Progenitor cell of endocrine pancreas (in vitro differentiated cells): ENCODE results near the gene HK3. TPM values are rescaled to one million over a fixed set of nuclear protein-coding genes. Genes with fewer than 3 reads are reported as not detected.
A peak's percentile ranks its signal among the peaks of the same experiment; 100 is the strongest.

Experiments used
- DNase-seq: peaks from one replicate; pipeline ENCODE4 v3.0.0; 2021; ENCODE audit warnings: low spot score; ENCODE audit not compliant: unreplicated experiment
- H3K27ac Mint-ChIP-seq: 2 replicates; pipeline ENCODE4 v1.8.0; 2021; ENCODE audit warnings: mild to moderate bottlenecking, moderate library complexity, mixed read lengths
- H3K27me3 Mint-ChIP-seq: 2 replicates; pipeline ENCODE4 v1.8.0; 2021; ENCODE audit warnings: mixed read lengths
- H3K36me3 Mint-ChIP-seq: 2 replicates; pipeline ENCODE4 v1.8.0; 2022; ENCODE audit warnings: mixed read lengths; ENCODE audit not compliant: insufficient read depth
- H3K4me1 Mint-ChIP-seq: 2 replicates; pipeline ENCODE4 v1.8.0; 2021; ENCODE audit warnings: low read depth, mixed read lengths
- H3K4me3 Mint-ChIP-seq: 2 replicates; pipeline ENCODE4 v1.8.0; 2021; ENCODE audit warnings: low read depth, mild to moderate bottlenecking, moderate library complexity, mixed read lengths
- H3K9me3 Mint-ChIP-seq: 2 replicates; pipeline ENCODE4 v1.8.0; 2021; ENCODE audit warnings: low read depth, mixed read lengths
- CTCF ChIP-seq: fragments of 200-600 bp; sonication (generic); IDR thresholded peaks from one replicate; pipeline ENCODE4 v1.5.0; 2021; ENCODE audit warnings: antibody characterized with exemption, mild to moderate bottlenecking; ENCODE audit not compliant: unreplicated experiment
- total RNA-seq: library from RNA; stranded (reverse); gene quantifications from 2 replicates; pipeline ENCODE4 v1.2.1, GENCODE V29; 2021

Gene HK3
- total RNA-seq, 1 donor from 2014 or later, result not detected

GRCh38 chr5:176891331-176891958, 7.7 kb downstream of the HK3 start:
- no peak overlapping the region for H3K4me3 Mint-ChIP-seq
- no peaks in the 10 kb centered on the region for H3K36me3 Mint-ChIP-seq
- no peaks in the 10 kb centered on the region for H3K4me1 Mint-ChIP-seq
- H3K9me3 Mint-ChIP-seq, result no peaks in the 10 kb centered on the region
- peak; percentile 6 for DNase-seq
- H3K27me3 Mint-ChIP-seq, result peaks cover 42% of the 10 kb centered on the region
- no peak overlapping the region for H3K27ac Mint-ChIP-seq
- TF ChIP-seq CTCF, result no peak

DNA sequence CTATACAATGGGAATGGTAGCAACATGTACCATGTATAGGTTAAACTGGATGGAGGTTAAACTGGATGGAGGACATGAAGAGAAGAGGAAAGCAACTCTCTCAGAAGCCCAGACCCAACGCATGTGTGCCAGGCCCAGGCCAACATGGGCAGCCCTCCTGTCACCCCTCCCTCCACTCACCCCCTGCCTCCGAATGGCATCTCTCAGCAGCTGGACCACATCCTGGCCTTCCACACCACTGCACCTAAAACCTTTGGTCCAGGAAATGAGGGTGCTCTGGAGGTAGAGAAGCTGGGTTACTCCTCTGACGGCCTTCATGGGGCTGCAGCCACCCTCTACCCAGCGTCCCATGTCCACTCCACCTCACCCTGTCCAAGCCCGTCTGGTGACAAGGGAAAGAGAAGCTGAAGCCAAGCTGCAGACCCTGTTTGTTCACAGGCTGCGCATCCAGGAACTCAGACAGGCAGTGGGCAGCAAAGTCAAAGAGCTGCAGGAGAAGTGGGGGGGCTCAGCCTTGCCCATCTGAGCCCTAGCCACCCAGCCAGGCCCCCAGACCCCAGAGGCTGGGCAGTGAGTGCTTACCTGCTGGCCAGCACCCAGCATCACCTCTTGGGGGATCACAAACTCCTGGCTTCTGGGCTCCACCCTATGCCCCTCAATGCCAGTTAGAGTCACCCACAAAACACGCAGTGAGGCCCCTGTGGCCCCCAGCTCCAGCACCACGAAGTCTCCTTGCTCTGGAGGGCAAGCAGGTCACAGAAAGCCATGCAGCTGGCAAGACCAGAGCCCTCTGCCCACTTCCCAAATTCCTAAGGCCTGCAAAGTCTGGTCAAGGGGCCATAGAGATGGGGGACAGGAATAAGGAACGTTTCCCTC, 8.5 kb downstream of the HK3 start:
- peak; percentile 7 for DNase-seq

GRCh38 chr5:176889321-176890280, 9.5 kb downstream of the HK3 start:
- Mint-ChIP-seq H3K4me3 (no peak overlapping the region), H3K27ac (no peak overlapping the region), H3K4me1 (peaks cover 2% of the 10 kb centered on the region), H3K36me3 (no peaks in the 10 kb centered on the region), H3K27me3 (peaks cover 44% of the 10 kb centered on the region), H3K9me3 (no peaks in the 10 kb centered on the region)
- TF ChIP-seq CTCF, result no peak
- DNase-seq, result peak; percentile 3

More for the DNA sequence above, 8.5 kb downstream of the HK3 start:
- Mint-ChIP-seq H3K27ac (no peak overlapping the region), H3K4me3 (no peak overlapping the region), H3K36me3 (no peaks in the 10 kb centered on the region), H3K27me3 (peaks cover 44% of the 10 kb centered on the region), H3K9me3 (no peaks in the 10 kb centered on the region), H3K4me1 (no peaks in the 10 kb centered on the region)
- TF ChIP-seq CTCF, result no peak

DNA sequence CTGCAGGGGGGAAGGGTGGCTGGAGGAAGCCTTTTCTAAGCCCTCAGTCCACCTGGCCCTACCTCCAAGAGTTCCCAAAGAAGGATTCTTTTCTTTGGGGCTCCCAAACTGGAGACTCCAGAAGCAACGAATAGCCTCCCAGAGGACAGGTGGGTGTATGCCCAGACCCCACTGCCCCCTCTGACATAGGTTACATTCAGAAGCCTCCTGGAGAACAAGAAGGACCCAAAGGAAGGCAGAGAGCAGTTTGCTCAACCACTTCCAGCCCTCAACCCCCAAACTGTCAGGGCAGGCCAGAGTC, 10.3 kb downstream of the HK3 start:
- DNase-seq, result no peak
- H3K27ac Mint-ChIP-seq, result no peak overlapping the region
- no peak overlapping the region for H3K4me3 Mint-ChIP-seq
- no peaks in the 10 kb centered on the region for H3K36me3 Mint-ChIP-seq
- peaks cover 7% of the 10 kb centered on the region for H3K4me1 Mint-ChIP-seq
- TF ChIP-seq CTCF, result no peak
- no peaks in the 10 kb centered on the region for H3K9me3 Mint-ChIP-seq
- H3K27me3 Mint-ChIP-seq, result peaks cover 45% of the 10 kb centered on the region
